SK-N-SH (cell line): Measurements from ENCODE around the gene AGBL2. TPM values are rescaled to one million over a fixed set of nuclear protein-coding genes. Genes with fewer than 3 reads are reported as not detected.

ENCODE experiments used
- CTCF ChIA-PET: fragments of 300-600, 350-600 bp; formaldehyde crosslinking; extraction: SDS; loops from one replicate; lab custom pipeline; 2021; lab: Yijun Ruan, JAX
- POLR2A ChIA-PET: fragments of 350-600 bp; sonication (Branson Sonifier 250); formaldehyde crosslinking; extraction: SDS; loops from one replicate; lab custom pipeline; 2020; ENCODE audit warnings: antibody characterized with exemption, inconsistent platforms; lab: Yijun Ruan, JAX
- DNase-seq: peaks from one replicate; pipeline ENCODE4 v3.0.0; 2012
- H2AFZ ChIP-seq: fragments of 200-600 bp; sonication (generic); 2 replicates; pipeline ENCODE4 v1.8.1; 2016; ENCODE audit warnings: antibody characterized with exemption, mild to moderate bottlenecking, low read depth
- H3F3A ChIP-seq: fragments of 200-600 bp; sonication (generic); replicated peaks from 2 replicates; pipeline ENCODE3; 2016; ENCODE audit warnings: antibody characterized with exemption, mild to moderate bottlenecking; ENCODE audit not compliant: insufficient read depth
- H3K27ac ChIP-seq, 2 experiments: fragments of 200-500 bp in 1 of 2; fragments of 200-600 bp in 1 of 2; sonication (Bioruptor generic) in 1 of 2; sonication (generic), shearing (Covaris generic) in 1 of 2; 2 replicates each; pipeline versions ENCODE4 v1.5.1 to v1.6.1; 2014 to 2016; ENCODE audit warnings: low read depth in 2 of 2, inconsistent platforms in 1 of 2, low read length in 1 of 2, mild to moderate bottlenecking in 1 of 2, mixed read lengths in 1 of 2
- H3K27me3 ChIP-seq: fragments of 200-600 bp; sonication (generic), shearing (Covaris generic); 2 replicates; pipeline ENCODE4 v1.6.1; 2016; ENCODE audit warnings: mixed run types; ENCODE audit not compliant: insufficient read depth
- H3K36me3 ChIP-seq, 2 experiments: fragments of 200-500 bp in 1 of 2; fragments of 200-600 bp in 1 of 2; sonication (Bioruptor generic) in 1 of 2; sonication (generic) in 1 of 2; replicated peaks in 1 of 2; 2 replicates each; pipeline versions ENCODE3 to v1.5.1; 2014 to 2016; ENCODE audit warnings: low read length in 1 of 2, mild to moderate bottlenecking in 1 of 2; ENCODE audit not compliant: insufficient read depth in 2 of 2, control insufficient read depth in 1 of 2
- H3K4me1 ChIP-seq, 2 experiments: fragments of 200-500 bp in 1 of 2; fragments of 200-600 bp in 1 of 2; sonication (Bioruptor generic) in 1 of 2; sonication (generic), shearing (Covaris generic) in 1 of 2; 2 replicates each; pipeline versions ENCODE4 v1.5.1 to v1.6.1; 2014 to 2016; ENCODE audit warnings: low read depth in 1 of 2, low read length in 1 of 2, mixed run types in 1 of 2; ENCODE audit not compliant: insufficient read depth in 2 of 2, control insufficient read depth in 1 of 2
- H3K4me2 ChIP-seq: fragments of 200-600 bp; sonication (generic), shearing (Covaris generic); 2 replicates; pipeline ENCODE4 v1.6.1; 2017; ENCODE audit warnings: mixed run types
- H3K4me3 ChIP-seq, 2 experiments: fragments of 200-500 bp in 1 of 2; fragments of 200-600 bp in 1 of 2; sonication (Bioruptor generic) in 1 of 2; sonication (generic), shearing (Covaris generic) in 1 of 2; 2 replicates each; pipeline versions ENCODE4 v1.5.1 to v1.8.1; 2014 to 2016; ENCODE audit warnings: low read depth in 2 of 2, inconsistent platforms in 1 of 2, low read length in 1 of 2, mild to moderate bottlenecking in 1 of 2, mixed read lengths in 1 of 2, moderate library complexity in 1 of 2
- H3K79me2 ChIP-seq: fragments of 200-600 bp; sonication (generic); 2 replicates; pipeline ENCODE4 v1.8.1; 2017; ENCODE audit warnings: mild to moderate bottlenecking; ENCODE audit not compliant: insufficient read depth
- H3K9ac ChIP-seq: fragments of 200-600 bp; sonication (generic); 2 replicates; pipeline ENCODE4 v1.6.1; 2017; ENCODE audit warnings: mixed run types
- H3K9me2 ChIP-seq: fragments of 200-600 bp; sonication (generic); 2 replicates; pipeline ENCODE4 v1.6.1; 2017; ENCODE audit warnings: mixed run types
- H3K9me3 ChIP-seq: fragments of 200-600 bp; sonication (generic); 2 replicates; pipeline ENCODE4 v1.6.1; 2017; ENCODE audit warnings: mixed run types, mild to moderate bottlenecking, moderate library complexity
- H4K20me1 ChIP-seq: fragments of 200-600 bp; sonication (generic); 2 replicates; pipeline ENCODE4 v1.6.1; 2017; ENCODE audit warnings: mild to moderate bottlenecking, mixed run types; ENCODE audit not compliant: insufficient read depth
- CHD2 ChIP-seq: fragments of 150-350 bp; IDR thresholded peaks from 2 replicates; pipeline ENCODE4 v1.6.1; 2018; ENCODE audit warnings: low read length; ENCODE audit not compliant: partially characterized antibody
- ELF1 ChIP-seq: IDR thresholded peaks from 2 replicates; pipeline ENCODE4 v1.4.0; 2012
- FOSL2 ChIP-seq: IDR thresholded peaks from 2 replicates; pipeline ENCODE4 v1.4.0; 2012; ENCODE audit warnings: low read depth, mild to moderate bottlenecking, moderate library complexity, borderline replicate concordance
- FOXJ3 ChIP-seq: sonication (generic); formaldehyde crosslinking; IDR thresholded peaks from 2 replicates; pipeline ENCODE4 v1.5.1; 2020; ENCODE audit warnings: mild to moderate bottlenecking, missing genetic modification reagents
- GATA2 ChIP-seq: sonication (generic); formaldehyde crosslinking; IDR thresholded peaks from 2 replicates; pipeline ENCODE4 v1.5.0; 2020; ENCODE audit warnings: mild to moderate bottlenecking, missing genetic modification reagents
- MEF2A ChIP-seq: IDR thresholded peaks from 2 replicates; pipeline ENCODE4 v1.4.0; 2012; ENCODE audit warnings: low read depth, borderline replicate concordance
- PBX3 ChIP-seq: IDR thresholded peaks from 2 replicates; pipeline ENCODE4; 2012
- RCOR1 ChIP-seq: fragments of 150-350 bp; IDR thresholded peaks from 2 replicates; pipeline ENCODE4 v1.6.1; 2017; ENCODE audit warnings: antibody characterized with exemption, low read length
- RFX5 ChIP-seq: IDR thresholded peaks from 2 replicates; pipeline ENCODE4 v1.6.1; 2012; ENCODE audit warnings: mild to moderate bottlenecking, improper control_type of control experiment, low read length
- RXRA ChIP-seq: IDR thresholded peaks from 2 replicates; pipeline ENCODE4 v1.4.0; 2012; ENCODE audit warnings: low read depth, mild to moderate bottlenecking, borderline replicate concordance
- SIN3A ChIP-seq: IDR thresholded peaks from 2 replicates; pipeline ENCODE4 v1.6.1; 2012; ENCODE audit warnings: low read depth, mild to moderate bottlenecking, low read length, moderate library complexity, borderline replicate concordance
- TEAD4 ChIP-seq: IDR thresholded peaks from 2 replicates; pipeline ENCODE4 v1.4.0; 2012; ENCODE audit warnings: mild to moderate bottlenecking, borderline replicate concordance; ENCODE audit not compliant: insufficient read depth
- WGBS: methylation state at CpG from one replicate; pipeline ENCODE4 v1.1.6; 2017; ENCODE audit warnings: low lambda C conversion rate; 5-methylcytosine and 5-hydroxymethylcytosine counted together
- polyA plus RNA-seq, 3 experiments: library from polyadenylated mRNA; depleted of rRNA; stranded (reverse); fragments of >200 nt; gene quantifications; 2 replicates each; pipeline ENCODE4 v1.2.3, GENCODE V29; 2012
- TF ChIP-seq, protein P1 (sequence below): IDR thresholded peaks from 2 replicates; pipeline ENCODE4 v1.6.1; 2012; ENCODE audit warnings: mild to moderate bottlenecking, low read depth, low read length, moderate library complexity
- TF ChIP-seq, protein P2 (sequence below): IDR thresholded peaks from 2 replicates; pipeline ENCODE4 v1.4.0; 2012; ENCODE audit warnings: low read depth
- TF ChIP-seq, protein P3 (sequence below): fragments of 150-350 bp; IDR thresholded peaks from 2 replicates; pipeline ENCODE4 v1.6.1; 2017; ENCODE audit warnings: antibody characterized with exemption, low read length, low read depth, borderline replicate concordance

AGBL2 gene
- polyA plus RNA-seq, 1 of the 3 experiments (the other 2 are of a cell fraction): 5.5 TPM

GRCh38 chr11:47661245-47661644, 53.9 kb downstream of the AGBL2 start:
- Histone ChIP-seq H3K4me3 (no peak overlapping the region), H3K4me2 (no peak overlapping the region), H3K27ac (no peak overlapping the region), H3K9me3 (no peaks in the 10 kb centered on the region), H3K9me2 (no peaks in the 10 kb centered on the region), H2AFZ (no peak overlapping the region), H3K9ac (no peak overlapping the region), H3K4me1 (no peaks in the 10 kb centered on the region; a peak in 1 of 4 replicates), H4K20me1 (no peaks in the 10 kb centered on the region), H3K36me3 (no peaks in the 10 kb centered on the region), H3K79me2 (no peaks in the 10 kb centered on the region), H3K27me3 (no peaks in the 10 kb centered on the region)
- CTCF ChIA-PET: no interaction called here
- DNase-seq: no peak
- TF ChIP-seq FOSL2 (no peak), RXRA (no peak), SIN3A (no peak), MEF2A (no peak), CHD2 (no peak), TEAD4 (no peak), ELF1 (no peak), RFX5 (no peak), FOXJ3 (CRISPR knock-in tag) (no peak), RCOR1 (no peak), GATA2 (CRISPR knock-in tag) (no peak), PBX3 (no peak)
- TF ChIP-seq, protein P1, sequence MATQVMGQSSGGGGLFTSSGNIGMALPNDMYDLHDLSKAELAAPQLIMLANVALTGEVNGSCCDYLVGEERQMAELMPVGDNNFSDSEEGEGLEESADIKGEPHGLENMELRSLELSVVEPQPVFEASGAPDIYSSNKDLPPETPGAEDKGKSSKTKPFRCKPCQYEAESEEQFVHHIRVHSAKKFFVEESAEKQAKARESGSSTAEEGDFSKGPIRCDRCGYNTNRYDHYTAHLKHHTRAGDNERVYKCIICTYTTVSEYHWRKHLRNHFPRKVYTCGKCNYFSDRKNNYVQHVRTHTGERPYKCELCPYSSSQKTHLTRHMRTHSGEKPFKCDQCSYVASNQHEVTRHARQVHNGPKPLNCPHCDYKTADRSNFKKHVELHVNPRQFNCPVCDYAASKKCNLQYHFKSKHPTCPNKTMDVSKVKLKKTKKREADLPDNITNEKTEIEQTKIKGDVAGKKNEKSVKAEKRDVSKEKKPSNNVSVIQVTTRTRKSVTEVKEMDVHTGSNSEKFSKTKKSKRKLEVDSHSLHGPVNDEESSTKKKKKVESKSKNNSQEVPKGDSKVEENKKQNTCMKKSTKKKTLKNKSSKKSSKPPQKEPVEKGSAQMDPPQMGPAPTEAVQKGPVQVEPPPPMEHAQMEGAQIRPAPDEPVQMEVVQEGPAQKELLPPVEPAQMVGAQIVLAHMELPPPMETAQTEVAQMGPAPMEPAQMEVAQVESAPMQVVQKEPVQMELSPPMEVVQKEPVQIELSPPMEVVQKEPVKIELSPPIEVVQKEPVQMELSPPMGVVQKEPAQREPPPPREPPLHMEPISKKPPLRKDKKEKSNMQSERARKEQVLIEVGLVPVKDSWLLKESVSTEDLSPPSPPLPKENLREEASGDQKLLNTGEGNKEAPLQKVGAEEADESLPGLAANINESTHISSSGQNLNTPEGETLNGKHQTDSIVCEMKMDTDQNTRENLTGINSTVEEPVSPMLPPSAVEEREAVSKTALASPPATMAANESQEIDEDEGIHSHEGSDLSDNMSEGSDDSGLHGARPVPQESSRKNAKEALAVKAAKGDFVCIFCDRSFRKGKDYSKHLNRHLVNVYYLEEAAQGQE: no peak
- TF ChIP-seq, protein P2, sequence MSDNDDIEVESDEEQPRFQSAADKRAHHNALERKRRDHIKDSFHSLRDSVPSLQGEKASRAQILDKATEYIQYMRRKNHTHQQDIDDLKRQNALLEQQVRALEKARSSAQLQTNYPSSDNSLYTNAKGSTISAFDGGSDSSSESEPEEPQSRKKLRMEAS: no peak
- TF ChIP-seq, protein P3, sequence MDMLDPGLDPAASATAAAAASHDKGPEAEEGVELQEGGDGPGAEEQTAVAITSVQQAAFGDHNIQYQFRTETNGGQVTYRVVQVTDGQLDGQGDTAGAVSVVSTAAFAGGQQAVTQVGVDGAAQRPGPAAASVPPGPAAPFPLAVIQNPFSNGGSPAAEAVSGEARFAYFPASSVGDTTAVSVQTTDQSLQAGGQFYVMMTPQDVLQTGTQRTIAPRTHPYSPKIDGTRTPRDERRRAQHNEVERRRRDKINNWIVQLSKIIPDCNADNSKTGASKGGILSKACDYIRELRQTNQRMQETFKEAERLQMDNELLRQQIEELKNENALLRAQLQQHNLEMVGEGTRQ: no peak
- TF ChIP-seq, all 33 proteins: peak for 0
- H3F3A ChIP-seq: peaks cover 4% of the 10 kb centered on the region
- 85% methylated on average over 2 of the region's 2 CpGs for WGBS
- POLR2A ChIA-PET: no interaction called here
